Liver (tissue), 9 donors: ENCODE results near the gene GPC1. TPM values are rescaled to one million over a fixed set of nuclear protein-coding genes. Genes with fewer than 3 reads are reported as not detected.

ENCODE experiments used
- DNase-seq: peaks from one replicate; pipeline ENCODE4 v3.0.0-alpha.2; 2017; ENCODE audit warnings: low spot score
- H3K27ac ChIP-seq, 2 donors: one replicate each; pipeline ENCODE4 v1.7.0; 2013; ENCODE audit warnings: inconsistent platforms in 2 of 2, low read length in 2 of 2, control low read depth in 1 of 2, low read depth in 1 of 2, mild to moderate bottlenecking in 1 of 2
- H3K27me3 ChIP-seq, 4 donors: one replicate each; pipeline versions ENCODE4 v1.6.1 to v1.7.0; 2013; ENCODE audit warnings: low read length in 3 of 4, inconsistent platforms in 1 of 4, mild to moderate bottlenecking in 1 of 4, moderate library complexity in 1 of 4; ENCODE audit not compliant: control insufficient read depth in 4 of 4, insufficient read depth in 4 of 4
- H3K36me3 ChIP-seq, 4 donors: one replicate each; pipeline versions ENCODE4 v1.6.1 to v1.7.0; 2013; ENCODE audit warnings: low read length in 3 of 4, mild to moderate bottlenecking in 3 of 4, low read depth in 1 of 4, moderate library complexity in 1 of 4; ENCODE audit not compliant: control insufficient read depth in 4 of 4, insufficient read depth in 3 of 4
- H3K4me1 ChIP-seq, 4 donors: one replicate each; pipeline versions ENCODE4 v1.6.1 to v1.7.0; 2013; ENCODE audit warnings: low read length in 3 of 4, mild to moderate bottlenecking in 3 of 4, moderate library complexity in 1 of 4; ENCODE audit not compliant: control insufficient read depth in 4 of 4, insufficient read depth in 4 of 4
- H3K4me3 ChIP-seq, 3 donors: one replicate each; pipeline versions ENCODE4 v1.6.1 to v1.7.0; 2013; ENCODE audit warnings: low read length in 3 of 3, control low read depth in 1 of 3, low read depth in 1 of 3, mild to moderate bottlenecking in 1 of 3
- H3K9ac ChIP-seq, 2 donors: one replicate each; pipeline ENCODE4 v1.7.0; 2013; ENCODE audit warnings: low read length in 2 of 2, mild to moderate bottlenecking in 2 of 2, moderate library complexity in 2 of 2, control low read depth in 1 of 2, low read depth in 1 of 2
- H3K9me3 ChIP-seq, 4 donors: one replicate each; pipeline versions ENCODE4 v1.6.1 to v1.7.0; 2013; ENCODE audit warnings: low read length in 3 of 4; ENCODE audit not compliant: control insufficient read depth in 4 of 4
- CTCF ChIP-seq: fragments of 150-350 bp; IDR thresholded peaks from 2 replicates; pipeline ENCODE4 v1.5.1; 2017; ENCODE audit warnings: improper control_type of control experiment, low read depth, low read length; ENCODE audit not compliant: missing input control
- FOXA1 ChIP-seq: IDR thresholded peaks from 2 replicates; pipeline ENCODE4 v1.6.1; 2016; ENCODE audit warnings: antibody characterized with exemption
- FOXA2 ChIP-seq: IDR thresholded peaks from 2 replicates; pipeline ENCODE4 v1.6.1; 2016; ENCODE audit warnings: antibody characterized with exemption
- HNF4G ChIP-seq: IDR thresholded peaks from 2 replicates; pipeline ENCODE4 v1.6.1; 2016; ENCODE audit warnings: antibody characterized with exemption
- JUND ChIP-seq, 2 donors: IDR thresholded peaks; 2 replicates each; pipeline ENCODE4 v1.6.1; 2016; ENCODE audit warnings: antibody characterized with exemption in 2 of 2
- NR2F2 ChIP-seq: IDR thresholded peaks from 2 replicates; pipeline ENCODE4 v1.6.1; 2016; ENCODE audit warnings: antibody characterized with exemption
- RAD21 ChIP-seq, 2 donors: IDR thresholded peaks; 2 replicates each; pipeline ENCODE4 v1.6.1; 2016; ENCODE audit warnings: antibody characterized with exemption in 2 of 2, mild to moderate bottlenecking in 2 of 2
- RXRA ChIP-seq, 2 donors: IDR thresholded peaks; 2 replicates each; pipeline ENCODE4 v1.6.1; 2017 to 2018; ENCODE audit warnings: antibody characterized with exemption in 2 of 2, mild to moderate bottlenecking in 1 of 2
- SP1 ChIP-seq: IDR thresholded peaks from 2 replicates; pipeline ENCODE4 v1.6.1; 2018; ENCODE audit warnings: antibody characterized with exemption, mild to moderate bottlenecking
- TAF1 ChIP-seq: conservative IDR thresholded peaks from 2 replicates; pipeline ENCODE4 v1.6.1; 2016; ENCODE audit warnings: antibody characterized with exemption, mild to moderate bottlenecking
- YY1 ChIP-seq: IDR thresholded peaks from 2 replicates; pipeline ENCODE4 v1.6.1; 2016; ENCODE audit warnings: antibody characterized with exemption, mild to moderate bottlenecking
- ZBTB33 ChIP-seq: IDR thresholded peaks from 2 replicates; pipeline ENCODE4 v1.6.1; 2016; ENCODE audit warnings: antibody characterized with exemption
- WGBS: extraction: QIAGEN DNeasy Blood & Tissue Kit; methylation state at CpG from one replicate; pipeline ENCODE4 v1.1.7; 2013; 5-methylcytosine and 5-hydroxymethylcytosine counted together
- polyA plus RNA-seq, 2 donors: library from polyadenylated mRNA; stranded (reverse) in 1 of 2; unstranded in 1 of 2; fragments of 200-250 nt in 1 of 2; fragments of >200 nt in 1 of 2; fragmentation: Nextera tagmentation in 1 of 2; extraction: Ambion mirVana in 1 of 2; gene quantifications; one replicate each; pipeline versions ENCODE4 v1.2.1 to v1.2.3, GENCODE V29; 2013 to 2015
- total RNA-seq, 2 donors: library from RNA; depleted of rRNA; stranded (reverse); fragments of >200 nt; gene quantifications; one replicate each; pipeline ENCODE4 v1.2.3, GENCODE V29; 2014
- TF ChIP-seq, protein P1 (sequence below): IDR thresholded peaks from 2 replicates; pipeline ENCODE4 v1.6.1; 2016; ENCODE audit warnings: antibody characterized with exemption
- TF ChIP-seq, protein P2 (sequence below): IDR thresholded peaks from 2 replicates; pipeline ENCODE4 v1.6.1; 2016; ENCODE audit warnings: antibody characterized with exemption
- TF ChIP-seq, protein P3 (sequence below): IDR thresholded peaks from 2 replicates; pipeline ENCODE4 v1.6.1; 2016; ENCODE audit warnings: antibody characterized with exemption, mild to moderate bottlenecking
- donor health status: healthy.
- donor health status: healthy.
- donor health status: healthy.
- donor health status: healthy.
- donor health status: healthy.

GPC1 gene
- total and polyA plus RNA-seq, 4 donors = 3.2 to 41.0 (median 9.1) TPM

DNA sequence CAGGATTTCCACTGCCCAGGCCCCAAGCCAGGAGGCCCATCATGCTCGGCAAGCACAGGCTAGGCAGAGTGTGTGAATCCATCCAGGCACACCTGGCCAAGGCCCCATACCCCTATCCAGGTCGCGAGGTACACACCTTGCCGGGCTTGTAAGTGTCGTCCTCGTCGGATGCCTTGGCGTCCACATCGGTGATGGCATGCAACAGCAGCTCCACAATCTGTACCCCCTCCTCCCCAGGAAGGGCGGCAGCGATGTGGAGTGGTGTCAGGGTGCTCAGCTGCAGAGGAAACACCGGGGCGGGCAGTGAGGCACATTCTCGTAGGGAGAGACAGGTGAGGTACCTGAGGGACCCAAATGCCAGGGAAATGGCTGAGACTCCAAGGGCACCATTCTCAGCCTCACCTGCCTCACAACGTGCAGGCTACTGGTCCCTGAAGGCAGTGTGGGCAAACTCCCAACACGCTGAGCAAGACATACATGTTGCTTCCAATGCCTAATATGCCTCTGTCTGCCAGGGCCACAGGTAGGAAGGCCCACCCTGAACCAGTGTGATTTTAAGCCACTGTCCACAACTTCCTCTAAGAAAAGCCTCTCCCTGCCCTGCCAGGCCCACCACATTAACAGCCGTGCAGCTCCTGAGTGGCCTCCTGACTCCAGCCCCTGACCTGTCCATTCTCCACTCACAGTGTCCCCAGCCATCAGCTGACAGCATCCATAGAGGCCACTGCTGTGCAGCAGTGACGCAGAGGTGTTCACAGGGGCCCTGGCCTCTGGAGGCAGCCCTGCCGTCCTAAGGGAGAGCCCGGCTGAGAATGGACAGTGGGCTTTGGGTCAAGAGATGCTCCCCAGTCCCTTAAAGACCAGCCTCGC lies 77.4 kb downstream of the GPC1 start (continued):
- TF ChIP-seq, protein P1, sequence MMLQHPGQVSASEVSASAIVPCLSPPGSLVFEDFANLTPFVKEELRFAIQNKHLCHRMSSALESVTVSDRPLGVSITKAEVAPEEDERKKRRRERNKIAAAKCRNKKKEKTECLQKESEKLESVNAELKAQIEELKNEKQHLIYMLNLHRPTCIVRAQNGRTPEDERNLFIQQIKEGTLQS = no peak
- no peak for TF ChIP-seq RXRA (IDR thresholded peaks at IDR 0.05)
- TF ChIP-seq TAF1 = no peak
- TF ChIP-seq ZBTB33 = no peak
- TF ChIP-seq, protein P2, sequence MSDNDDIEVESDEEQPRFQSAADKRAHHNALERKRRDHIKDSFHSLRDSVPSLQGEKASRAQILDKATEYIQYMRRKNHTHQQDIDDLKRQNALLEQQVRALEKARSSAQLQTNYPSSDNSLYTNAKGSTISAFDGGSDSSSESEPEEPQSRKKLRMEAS = no peak
- TF ChIP-seq FOXA1 = no peak

DNA sequence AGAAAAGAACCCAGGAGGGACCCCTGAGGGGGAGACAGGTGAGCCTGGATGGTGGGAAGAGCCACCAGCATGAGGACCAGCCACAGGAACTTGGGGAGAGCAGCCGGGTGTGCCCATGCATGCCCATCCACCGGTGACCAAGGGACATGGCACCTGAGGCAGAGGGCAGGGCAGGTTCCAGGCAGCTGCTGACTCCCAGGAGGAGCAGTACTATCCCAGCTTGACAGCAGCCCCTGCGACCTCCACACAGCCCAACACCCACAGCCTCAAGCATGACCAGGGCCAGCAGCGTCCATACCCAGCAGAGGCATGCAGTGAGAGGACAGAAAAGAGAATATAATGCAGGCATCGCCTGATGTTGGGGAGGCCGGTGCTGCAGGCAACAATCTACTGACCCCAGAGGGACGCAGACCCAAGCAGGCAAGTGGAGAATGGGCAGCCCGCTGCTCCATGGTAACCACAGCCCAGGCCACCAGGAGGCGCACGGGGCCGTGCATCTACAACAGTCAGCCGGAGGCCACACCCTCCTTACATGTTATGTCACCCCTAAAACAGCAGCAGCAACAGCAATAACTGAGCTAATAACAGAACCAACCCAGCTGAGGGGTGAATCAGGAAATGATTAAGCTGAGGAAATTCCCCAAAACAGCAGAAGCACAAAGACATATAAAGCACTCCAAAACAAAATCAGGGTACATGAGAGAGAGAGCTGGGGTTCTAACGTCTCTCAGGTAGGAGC lies 78.3 kb downstream of the GPC1 start:
- Histone ChIP-seq H3K27ac (no peak overlapping the region), H3K27me3 (no peaks in the 10 kb centered on the region), H3K4me3 (no peak overlapping the region), H3K9ac (no peak overlapping the region), H3K36me3 (peaks cover 0 to 8% (median 3%) of the 10 kb centered on the region in 4 donors), H3K4me1 (peaks cover 0 to 2% (median 0%) of the 10 kb centered on the region in 4 donors), H3K9me3 (no peaks in the 10 kb centered on the region)
- TF ChIP-seq JUND (IDR thresholded peaks at IDR 0.05) = no peak
- no peak for TF ChIP-seq SP1
- no peak for TF ChIP-seq ZBTB33
- no peak for TF ChIP-seq FOXA1
- TF ChIP-seq NR2F2 = no peak
- TF ChIP-seq, protein P1 = no peak
- no peak for TF ChIP-seq YY1
- no peak for TF ChIP-seq TAF1
- no peak for TF ChIP-seq RXRA (IDR thresholded peaks at IDR 0.05)
- TF ChIP-seq HNF4G = no peak
- TF ChIP-seq, protein P3, sequence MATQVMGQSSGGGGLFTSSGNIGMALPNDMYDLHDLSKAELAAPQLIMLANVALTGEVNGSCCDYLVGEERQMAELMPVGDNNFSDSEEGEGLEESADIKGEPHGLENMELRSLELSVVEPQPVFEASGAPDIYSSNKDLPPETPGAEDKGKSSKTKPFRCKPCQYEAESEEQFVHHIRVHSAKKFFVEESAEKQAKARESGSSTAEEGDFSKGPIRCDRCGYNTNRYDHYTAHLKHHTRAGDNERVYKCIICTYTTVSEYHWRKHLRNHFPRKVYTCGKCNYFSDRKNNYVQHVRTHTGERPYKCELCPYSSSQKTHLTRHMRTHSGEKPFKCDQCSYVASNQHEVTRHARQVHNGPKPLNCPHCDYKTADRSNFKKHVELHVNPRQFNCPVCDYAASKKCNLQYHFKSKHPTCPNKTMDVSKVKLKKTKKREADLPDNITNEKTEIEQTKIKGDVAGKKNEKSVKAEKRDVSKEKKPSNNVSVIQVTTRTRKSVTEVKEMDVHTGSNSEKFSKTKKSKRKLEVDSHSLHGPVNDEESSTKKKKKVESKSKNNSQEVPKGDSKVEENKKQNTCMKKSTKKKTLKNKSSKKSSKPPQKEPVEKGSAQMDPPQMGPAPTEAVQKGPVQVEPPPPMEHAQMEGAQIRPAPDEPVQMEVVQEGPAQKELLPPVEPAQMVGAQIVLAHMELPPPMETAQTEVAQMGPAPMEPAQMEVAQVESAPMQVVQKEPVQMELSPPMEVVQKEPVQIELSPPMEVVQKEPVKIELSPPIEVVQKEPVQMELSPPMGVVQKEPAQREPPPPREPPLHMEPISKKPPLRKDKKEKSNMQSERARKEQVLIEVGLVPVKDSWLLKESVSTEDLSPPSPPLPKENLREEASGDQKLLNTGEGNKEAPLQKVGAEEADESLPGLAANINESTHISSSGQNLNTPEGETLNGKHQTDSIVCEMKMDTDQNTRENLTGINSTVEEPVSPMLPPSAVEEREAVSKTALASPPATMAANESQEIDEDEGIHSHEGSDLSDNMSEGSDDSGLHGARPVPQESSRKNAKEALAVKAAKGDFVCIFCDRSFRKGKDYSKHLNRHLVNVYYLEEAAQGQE = no peak
- no peak for TF ChIP-seq FOXA2
- TF ChIP-seq RAD21 (IDR thresholded peaks at IDR 0.05) = peak; percentile 85 to 95
- TF ChIP-seq CTCF = peak; percentile 68
- WGBS = 55% methylated on average over 13 of the region's 13 CpGs
- DNase-seq = peak; percentile 84
